Skeletal muscle satellite cell (primary cell): Measurements from ENCODE around the gene FBXL3.
"Not testable (repeated sequence)": the region's sequence is repeated elsewhere in the genome, so short reads cannot be mapped to it uniquely, and the experiment has no call there.

Source experiments
- H3K27me3 ChIP-seq: 2 replicates; pipeline ENCODE4 v1.7.0; 2013; ENCODE audit warnings: low read length; ENCODE audit not compliant: control insufficient read depth, insufficient read depth
- H3K36me3 ChIP-seq: 2 replicates; pipeline ENCODE4 v1.7.0; 2013; ENCODE audit warnings: mild to moderate bottlenecking, control low read depth, low read length; ENCODE audit not compliant: insufficient read depth
- H3K4me1 ChIP-seq: 2 replicates; pipeline ENCODE4 v1.7.0; 2013; ENCODE audit warnings: low read length; ENCODE audit not compliant: control insufficient read depth, insufficient read depth
- H3K4me2 ChIP-seq: 2 replicates; pipeline ENCODE4 v1.7.0; 2013; ENCODE audit warnings: mild to moderate bottlenecking, low read length
- H3K4me3 ChIP-seq: 2 replicates; pipeline ENCODE4 v1.7.0; 2013; ENCODE audit warnings: low read length
- H3K9ac ChIP-seq: 2 replicates; pipeline ENCODE4 v1.7.0; 2013; ENCODE audit warnings: mild to moderate bottlenecking, low read depth, low read length, moderate library complexity
- H3K9me3 ChIP-seq: replicated peaks from 2 replicates; pipeline ENCODE4 v1.7.0; 2013; ENCODE audit warnings: mild to moderate bottlenecking, control low read depth, low read length

FBXL3 gene

GRCh38 chr13:77022341-77022740, 4.6 kb downstream of the FBXL3 start:
- Histone ChIP-seq H3K9me3 (no peaks in the 10 kb centered on the region), H3K4me3 (peak overlapping the region; percentile 9), H3K36me3 (peaks cover 17% of the 10 kb centered on the region), H3K4me2 (peak overlapping the region; percentile 47), H3K9ac (no peak overlapping the region), H3K4me1 (peaks cover 32% of the 10 kb centered on the region), H3K27me3 (no peaks in the 10 kb centered on the region)

DNA sequence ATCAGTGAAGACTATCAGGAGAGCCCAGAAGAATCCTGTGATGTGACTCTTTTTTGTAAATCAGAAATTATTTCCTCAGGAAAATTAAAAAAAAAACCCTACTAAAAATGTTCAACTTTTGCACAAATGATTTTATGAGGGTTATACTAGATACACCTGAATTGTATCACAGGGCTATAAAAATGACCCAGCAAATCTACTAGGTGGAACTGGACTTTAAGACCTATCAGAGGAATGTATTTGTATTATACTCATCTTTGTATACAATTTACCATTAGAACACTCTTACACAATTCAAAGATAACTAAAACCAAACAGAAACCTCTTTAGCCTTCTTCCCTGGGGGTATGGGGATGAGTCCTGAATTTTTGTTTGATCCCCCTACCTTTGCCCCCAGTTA, 7.2 kb downstream of the FBXL3 start:
- no peaks in the 10 kb centered on the region for H3K9me3 ChIP-seq
- no peaks in the 10 kb centered on the region for H3K27me3 ChIP-seq
- no peak overlapping the region for H3K4me3 ChIP-seq
- peaks cover 27% of the 10 kb centered on the region for H3K4me1 ChIP-seq
- H3K4me2 ChIP-seq = no peak overlapping the region
- peaks cover 42% of the 10 kb centered on the region for H3K36me3 ChIP-seq
- no peak overlapping the region for H3K9ac ChIP-seq

- H3K27me3 ChIP-seq = no peaks in the 10 kb centered on the region
- H3K4me3 ChIP-seq = no peak overlapping the region
- peaks cover under 1% of the 10 kb centered on the region for H3K4me1 ChIP-seq
- H3K36me3 ChIP-seq = peaks cover 63% of the 10 kb centered on the region
- no peak overlapping the region for H3K4me2 ChIP-seq
- H3K9me3 ChIP-seq = no peaks in the 10 kb centered on the region
- H3K9ac ChIP-seq = no peak overlapping the region
Observed at GRCh38 chr13:77016888-77017623, 9.9 kb downstream of the FBXL3 start.

GRCh38 chr13:77016251-77016812, 10.6 kb downstream of the FBXL3 start:
- Histone ChIP-seq H3K9me3 (no peaks in the 10 kb centered on the region), H3K27me3 (no peaks in the 10 kb centered on the region), H3K4me2 (no peak overlapping the region), H3K4me3 (no peak overlapping the region), H3K9ac (no peak overlapping the region), H3K36me3 (peaks cover 65% of the 10 kb centered on the region), H3K4me1 (no peaks in the 10 kb centered on the region)

- Histone ChIP-seq H3K27me3 (no peaks in the 10 kb centered on the region), H3K4me2 (no peak overlapping the region), H3K4me3 (no peak overlapping the region), H3K9ac (no peak overlapping the region), H3K4me1 (no peaks in the 10 kb centered on the region), H3K9me3 (no peaks in the 10 kb centered on the region), H3K36me3 (peaks cover 75% of the 10 kb centered on the region)
Observed at GRCh38 chr13:77014906-77015685, 11.9 kb downstream of the FBXL3 start.

DNA sequence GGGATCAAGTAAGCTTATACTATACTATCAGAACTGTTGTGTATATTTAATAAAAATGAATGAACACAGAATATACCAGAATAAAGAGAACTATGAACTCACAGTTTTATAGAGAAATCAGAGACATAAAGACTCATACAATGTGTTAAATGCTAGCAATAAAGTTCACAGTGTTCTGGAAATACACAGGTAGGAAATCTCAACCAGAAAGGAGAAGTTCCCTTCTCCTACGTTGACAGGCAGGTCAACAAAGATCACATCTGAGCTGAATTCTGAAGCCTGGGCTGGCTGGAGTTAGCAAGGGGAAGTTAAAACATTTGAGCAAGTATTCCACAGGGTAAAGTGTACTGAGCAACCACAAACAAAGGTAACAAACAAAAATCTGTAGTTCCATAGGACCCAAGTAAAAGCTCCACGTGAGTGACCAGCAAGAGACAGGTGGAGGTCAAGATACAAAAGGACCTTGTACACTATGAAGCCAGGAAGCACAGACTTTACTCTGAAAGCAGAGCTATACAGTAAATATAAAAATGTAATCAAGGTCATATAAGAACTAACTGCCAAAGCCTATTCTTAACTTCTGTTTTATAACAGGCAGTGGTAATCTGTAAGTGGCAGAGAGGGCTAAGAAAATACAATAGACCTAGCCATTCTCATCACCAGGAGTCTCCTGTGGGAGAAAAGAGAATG, 13.0 kb downstream of the FBXL3 start:
- no peak overlapping the region for H3K9ac ChIP-seq
- no peak overlapping the region for H3K4me2 ChIP-seq
- no peaks in the 10 kb centered on the region for H3K4me1 ChIP-seq
- no peak overlapping the region for H3K4me3 ChIP-seq
- H3K36me3 ChIP-seq = peaks cover 82% of the 10 kb centered on the region
- no peaks in the 10 kb centered on the region for H3K27me3 ChIP-seq
- no peaks in the 10 kb centered on the region for H3K9me3 ChIP-seq

GRCh38 chr13:77009719-77010118, 17.2 kb downstream of the FBXL3 start:
- not testable (repeated sequence) for H3K4me2 ChIP-seq, H3K27me3 ChIP-seq, H3K9ac ChIP-seq, H3K9me3 ChIP-seq, H3K4me3 ChIP-seq, H3K4me1 ChIP-seq
- H3K36me3 ChIP-seq = peaks cover 71% of the 10 kb centered on the region

DNA sequence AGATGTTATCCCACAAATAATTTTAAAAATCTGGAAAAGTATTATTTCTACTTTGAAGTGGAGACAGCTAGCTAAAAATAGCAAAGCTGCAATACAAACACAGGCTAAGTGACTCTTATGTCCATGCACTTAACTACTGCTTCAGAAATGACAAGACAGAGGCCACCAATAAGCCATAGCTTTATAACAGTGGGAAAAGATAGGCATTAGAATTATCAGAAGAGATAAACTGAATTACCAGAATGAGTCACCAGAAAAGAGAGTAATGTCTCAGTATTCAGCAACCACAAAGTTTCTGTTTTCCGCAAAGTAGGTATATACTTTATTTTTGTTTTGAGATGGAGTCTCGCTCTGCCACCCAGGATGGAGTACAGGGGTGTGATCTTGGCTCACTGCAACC, 17.9 kb downstream of the FBXL3 start:
- no peak overlapping the region for H3K9ac ChIP-seq
- peaks cover 68% of the 10 kb centered on the region for H3K36me3 ChIP-seq
- H3K9me3 ChIP-seq = no peaks in the 10 kb centered on the region
- no peak overlapping the region for H3K4me2 ChIP-seq
- H3K4me3 ChIP-seq = no peak overlapping the region
- H3K4me1 ChIP-seq = no peaks in the 10 kb centered on the region
- H3K27me3 ChIP-seq = no peaks in the 10 kb centered on the region

GRCh38 chr13:77008337-77008736, 18.6 kb downstream of the FBXL3 start:
- H3K4me1 ChIP-seq, H3K27me3 ChIP-seq, H3K9ac ChIP-seq, H3K9me3 ChIP-seq, H3K4me2 ChIP-seq, H3K4me3 ChIP-seq: not testable (repeated sequence)
- peaks cover 61% of the 10 kb centered on the region for H3K36me3 ChIP-seq

DNA sequence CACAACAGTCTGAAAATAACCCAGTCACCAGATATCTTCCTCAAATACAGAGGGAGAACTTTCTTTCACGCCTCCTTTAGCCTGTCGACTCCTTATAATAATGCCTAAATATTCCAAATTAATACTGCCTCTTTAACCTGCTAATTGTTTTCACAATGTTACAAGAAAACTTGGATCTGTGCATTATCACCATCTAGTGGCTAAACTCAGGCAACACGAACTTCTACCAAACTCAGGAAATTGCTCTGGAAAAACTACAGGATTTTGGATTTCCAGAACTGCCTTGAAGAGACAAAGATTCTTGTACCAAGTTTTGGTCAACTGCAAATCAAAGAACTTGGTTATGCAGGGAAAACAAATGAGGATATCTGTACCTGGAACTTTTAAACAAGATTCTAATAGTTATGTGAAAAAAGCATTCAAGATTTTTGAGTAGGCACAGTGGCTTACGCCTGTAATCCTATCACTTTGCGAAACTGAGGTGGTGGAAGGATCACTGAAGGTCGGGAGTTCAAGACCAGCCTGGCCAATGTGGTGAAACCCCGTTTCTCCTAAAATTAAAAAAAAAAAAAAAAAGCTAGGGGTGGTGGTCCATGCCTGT, 24.3 kb downstream of the FBXL3 start:
- Histone ChIP-seq H3K9ac (no peak overlapping the region), H3K36me3 (peaks cover 38% of the 10 kb centered on the region), H3K4me1 (peaks cover 14% of the 10 kb centered on the region), H3K9me3 (no peaks in the 10 kb centered on the region), H3K4me3 (no peak overlapping the region), H3K4me2 (no peak overlapping the region), H3K27me3 (no peaks in the 10 kb centered on the region)

DNA sequence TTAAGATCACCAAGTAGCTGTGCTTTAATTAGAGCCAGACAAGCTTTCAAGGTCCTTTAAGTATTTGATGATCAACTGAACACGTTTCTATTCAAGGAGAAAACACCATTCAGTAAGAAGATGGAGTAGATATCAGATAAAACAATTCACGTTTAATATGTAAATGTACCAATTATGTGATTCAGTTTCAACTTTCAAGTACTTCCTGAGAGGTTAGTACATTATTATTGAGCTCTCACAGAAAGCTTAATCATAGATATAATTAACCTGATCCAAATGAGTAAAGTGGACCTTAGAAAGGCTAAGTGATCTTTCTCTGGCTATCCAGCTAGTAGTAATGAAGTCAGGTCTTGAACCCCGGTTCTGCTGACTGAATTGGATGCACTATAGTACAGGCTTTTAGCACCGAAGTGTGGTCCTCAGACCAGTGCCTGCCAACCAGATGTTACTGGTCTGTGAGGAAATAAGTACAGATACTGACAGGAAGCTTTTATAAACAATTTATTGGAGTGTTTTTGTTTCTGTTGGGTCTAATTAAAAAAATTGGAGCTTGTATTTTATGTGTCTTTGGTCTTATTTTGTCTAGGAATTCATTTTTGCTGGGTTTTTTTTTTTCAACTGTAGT, 24.9 kb downstream of the FBXL3 start:
- no peak overlapping the region for H3K4me3 ChIP-seq
- H3K9me3 ChIP-seq = no peaks in the 10 kb centered on the region
- peaks cover 33% of the 10 kb centered on the region for H3K36me3 ChIP-seq
- no peak overlapping the region for H3K9ac ChIP-seq
- H3K4me2 ChIP-seq = no peak overlapping the region
- no peaks in the 10 kb centered on the region for H3K27me3 ChIP-seq
- peaks cover 14% of the 10 kb centered on the region for H3K4me1 ChIP-seq
